HCT116 (cell line): ENCODE data around the gene MAP3K6. TPM values are rescaled to one million over a fixed set of nuclear protein-coding genes. Genes with fewer than 3 reads are reported as not detected.

ENCODE experiments used
- ATAC-seq: fragments of 200-7000 bp; cut with Tn5 transposase; 2 replicates; pipeline ENCODE4 v1.9.1; 2020; ENCODE audit warnings: mild to moderate bottlenecking, moderate library complexity
- BruUV-seq: library from RNA; stranded (reverse); fragments of 400-500 nt; replicated peaks from 2 replicates; lab custom pipeline; 2021; lab: Mats Ljungman, UMichigan
- CTCF ChIA-PET: fragments of 300-600 bp; sonication (Branson Sonifier 250); formaldehyde crosslinking; loops from one replicate; lab custom pipeline; 2021; ENCODE audit warnings: antibody characterized with exemption; lab: Charles Lee
- POLR2A ChIA-PET: fragments of 300-600, 350-600 bp; sonication (Branson Sonifier 250); formaldehyde crosslinking; loops from one replicate; lab custom pipeline; 2021; ENCODE audit warnings: antibody characterized with exemption; lab: Charles Lee
- RAD21 ChIA-PET, 2 experiments: fragments of 300-600 bp; sonication (Branson Sonifier 250); formaldehyde crosslinking; loops; one replicate each; lab custom pipeline; 2023; ENCODE audit warnings: low total read pairs in 2 of 2; ENCODE audit not compliant: uncharacterized antibody in 2 of 2, unreplicated experiment in 2 of 2, low non-redundant PET in 1 of 2; lab: Charles Lee
- DNase-seq: peaks from one replicate; pipeline ENCODE4 v3.0.0-alpha.2; 2010; ENCODE audit warnings: low read depth, low spot score
- H2AFZ ChIP-seq: fragments of 200-600 bp; shearing (Covaris generic), sonication (generic); 2 replicates; pipeline ENCODE4 v1.6.1; 2017; ENCODE audit warnings: low read depth, mixed run types, mixed read lengths, antibody characterized with exemption, low read length; ENCODE audit not compliant: poor library complexity, severe bottlenecking
- H3K27ac ChIP-seq: 2 replicates; pipeline ENCODE4 v1.5.1; 2012; ENCODE audit warnings: low read depth, low read length
- H3K27me3 ChIP-seq: fragments of 200-600 bp; sonication (generic); 2 replicates; pipeline ENCODE4 v1.6.1; 2016; ENCODE audit warnings: mixed run types, low read length, mixed read lengths; ENCODE audit not compliant: insufficient read depth
- H3K36me3 ChIP-seq, 2 experiments: fragments of 200-500 bp in 1 of 2; fragments of 200-600 bp in 1 of 2; sonication (Bioruptor generic) in 1 of 2; sonication (generic) in 1 of 2; 2 replicates each; pipeline versions ENCODE4 v1.5.1 to v1.6.1; 2014 to 2016; ENCODE audit warnings: low read length in 2 of 2, inconsistent platforms in 1 of 2, mixed read lengths in 1 of 2, mixed run types in 1 of 2; ENCODE audit not compliant: insufficient read depth in 2 of 2, control insufficient read depth in 1 of 2
- H3K4me1 ChIP-seq, 2 experiments: fragments of 200-600 bp in 1 of 2; sonication (generic) in 1 of 2; 2 replicates each; pipeline versions ENCODE4 v1.5.1 to v1.6.1; 2012 to 2017; ENCODE audit warnings: low read length in 2 of 2, inconsistent platforms in 1 of 2, mild to moderate bottlenecking in 1 of 2, mixed read lengths in 1 of 2, mixed run types in 1 of 2, moderate library complexity in 1 of 2; ENCODE audit not compliant: insufficient read depth in 2 of 2, control insufficient read depth in 1 of 2
- H3K4me2 ChIP-seq: fragments of 200-600 bp; sonication (generic); 2 replicates; pipeline ENCODE4 v1.6.1; 2017; ENCODE audit warnings: mixed run types, low read length, mixed read lengths
- H3K4me3 ChIP-seq, 2 experiments: fragments of 200-600 bp in 1 of 2; sonication (generic) in 1 of 2; replicated peaks in 1 of 2; 2 replicates each; pipeline ENCODE4 v1.5.1; 2011 to 2016; ENCODE audit warnings: low read length in 2 of 2, control low read depth in 1 of 2, low read depth in 1 of 2, mild to moderate bottlenecking in 1 of 2, mixed read lengths in 1 of 2, mixed run types in 1 of 2
- H3K79me2 ChIP-seq: fragments of 200-600 bp; sonication (generic); 2 replicates; pipeline ENCODE4 v1.6.1; 2017; ENCODE audit warnings: mild to moderate bottlenecking, mixed run types, low read length, moderate library complexity, mixed read lengths; ENCODE audit not compliant: insufficient read depth
- H3K9ac ChIP-seq: fragments of 200-600 bp; sonication (generic); 2 replicates; pipeline ENCODE4 v1.6.1; 2016; ENCODE audit warnings: low read length, mixed read lengths
- H3K9me2 ChIP-seq: fragments of 200-600 bp; sonication (generic), shearing (Covaris generic); 2 replicates; pipeline ENCODE4 v1.6.1; 2017; ENCODE audit warnings: mixed run types, mild to moderate bottlenecking, moderate library complexity; ENCODE audit not compliant: insufficient read depth
- H3K9me3 ChIP-seq, 2 experiments: fragments of 200-500 bp in 1 of 2; fragments of 200-600 bp in 1 of 2; sonication (Bioruptor generic) in 1 of 2; sonication (generic) in 1 of 2; 2 replicates each; pipeline ENCODE4 v1.6.1; 2014 to 2017; ENCODE audit warnings: low read length in 2 of 2, mixed read lengths in 2 of 2, inconsistent platforms in 1 of 2, low read depth in 1 of 2, mild to moderate bottlenecking in 1 of 2, mixed run types in 1 of 2, moderate library complexity in 1 of 2; ENCODE audit not compliant: control insufficient read depth in 1 of 2, insufficient read depth in 1 of 2
- H4K20me1 ChIP-seq: fragments of 200-600 bp; sonication (generic), shearing (Covaris generic); 2 replicates; pipeline ENCODE4 v1.6.1; 2017; ENCODE audit warnings: mixed run types, mild to moderate bottlenecking, moderate library complexity; ENCODE audit not compliant: insufficient read depth
- CBX3 ChIP-seq: IDR thresholded peaks from 2 replicates; pipeline ENCODE4 v1.6.1; 2012; ENCODE audit warnings: low read depth
- CEBPB ChIP-seq: IDR thresholded peaks from 2 replicates; pipeline ENCODE4 v1.6.1; 2012; ENCODE audit warnings: low read depth
- EGR1 ChIP-seq: IDR thresholded peaks from 2 replicates; pipeline ENCODE4 v1.6.1; 2012; ENCODE audit warnings: low read depth
- ELF1 ChIP-seq: IDR thresholded peaks from 2 replicates; pipeline ENCODE4 v1.6.1; 2012; ENCODE audit warnings: low read depth, borderline replicate concordance
- EZH2 ChIP-seq: fragments of 200-600 bp; sonication (generic); IDR thresholded peaks from 2 replicates; pipeline ENCODE4 v1.6.1; 2017; ENCODE audit warnings: antibody characterized with exemption, mixed run types
- FOSL1 ChIP-seq: IDR thresholded peaks from 2 replicates; pipeline ENCODE4 v1.6.1; 2012; ENCODE audit warnings: low read depth
- POLR2A ChIP-seq: IDR thresholded peaks from 2 replicates; pipeline ENCODE4 v1.7.0; 2011; ENCODE audit warnings: borderline replicate concordance; ENCODE audit not compliant: insufficient read depth, insufficient read length; ENCODE audit errors: extremely low read depth
- POLR2AphosphoS5 ChIP-seq: IDR thresholded peaks from 2 replicates; pipeline ENCODE4 v1.6.1; 2011; ENCODE audit warnings: mild to moderate bottlenecking, low read depth, low read length, moderate library complexity
- SIN3A ChIP-seq: IDR thresholded peaks from 2 replicates; pipeline ENCODE4 v1.6.1; 2012; ENCODE audit warnings: low read depth
- SP1 ChIP-seq: IDR thresholded peaks from 2 replicates; pipeline ENCODE4 v1.6.1; 2012; ENCODE audit warnings: low read depth
- SRF ChIP-seq: IDR thresholded peaks from 2 replicates; pipeline ENCODE4 v1.6.1; 2012; ENCODE audit warnings: low read depth
- TCF7L2 ChIP-seq: IDR thresholded peaks from 2 replicates; pipeline ENCODE4 v1.7.0; 2011; ENCODE audit warnings: borderline replicate concordance, inconsistent platforms; ENCODE audit not compliant: insufficient read depth, insufficient read length; ENCODE audit errors: extremely low read depth
- ZFX ChIP-seq: fragments of 450-650 bp; IDR thresholded peaks from 2 replicates; pipeline ENCODE4 v1.6.1; 2017
- intact Hi-C: fragments of 100-400 bp; cut with micrococcal nuclease; formaldehyde crosslinking; loops from 2 replicates; pipeline ENCODE4 v1.10.0; 2022
- total RNA-seq: library from RNA; stranded (reverse); gene quantifications from one replicate; pipeline ENCODE4 v1.2.1, GENCODE V29; 2021; ENCODE audit not compliant: unreplicated experiment
- TF ChIP-seq, protein P1 (sequence below): IDR thresholded peaks from 2 replicates; pipeline ENCODE4 v1.6.1; 2012
- TF ChIP-seq, protein P2 (sequence below): IDR thresholded peaks from 2 replicates; pipeline ENCODE4 v1.6.1; 2012

MAP3K6 gene
- total RNA-seq, 1 experiment from 2014 or later = 30.2 TPM

- H3K4me2 ChIP-seq = peak within 1 kb of the TSS; percentile 98
- no peaks in the 10 kb centered on the region for H4K20me1 ChIP-seq
- H3K4me3 ChIP-seq = peak within 1 kb of the TSS; percentile 60 to 67
- no peak within 1 kb of the TSS for H2AFZ ChIP-seq
- RAD21 ChIA-PET = interaction anchor here in 1 of 2 experiments (1.1 kb wide), 1 partner anchor 8 kb away, joined by 4 read pairs; no protein-coding TSS in a partner anchor
- no peaks in the 10 kb centered on the region for H3K36me3 ChIP-seq
- H3K79me2 ChIP-seq = no peaks in the 10 kb centered on the region
- intact Hi-C loops = no loop called here
- peak within 1 kb of the TSS; percentile 69 for H3K9ac ChIP-seq
- H3K27ac ChIP-seq = peak within 1 kb of the TSS; percentile 56; the same call in 1 of the 2 replicates
- peak; percentile 95 for ATAC-seq
- no peaks in the 10 kb centered on the region for H3K27me3 ChIP-seq
- TF ChIP-seq EZH2 = no peak
- TF ChIP-seq POLR2AphosphoS5 = peak; percentile 80
- TF ChIP-seq ZFX = peak; percentile 30; the same call in 1 of the 2 replicates
- DNase-seq = no peak
- CTCF ChIA-PET = interaction anchor here (1.0 to 3.4 kb wide), 4 partner anchors 8 to 16 kb away, joined by 3 to 10 read pairs (median 5); partner anchors contain the start of gene MAP3K6
- peaks cover 11 to 60% of the 10 kb centered on the region in 2 experiments for H3K4me1 ChIP-seq
- H3K9me2 ChIP-seq = no peaks in the 10 kb centered on the region
- no TSS peak for BruUV-seq
- POLR2A ChIA-PET = interaction anchor here (0.9 to 3.9 kb wide), 5 partner anchors 8 to 83 kb away, joined by 3 to 26 read pairs (median 6); partner anchors contain the start of gene MAP3K6
- no peaks in the 10 kb centered on the region for H3K9me3 ChIP-seq
Observed at GRCh38 chr1:27383039-27383605, 16.4 kb upstream of the MAP3K6 start, which contains the start of gene CD164L2. CD164L2 (minus strand) TSS chr1:27383333; CDS start chr1:27383239, 94 bp downstream.

GRCh38 chr1:27381969-27382762 lies 15.4 kb upstream of the MAP3K6 start:
- no TSS peak for BruUV-seq
- H3K27ac ChIP-seq = no peak overlapping the region
- RAD21 ChIA-PET = no interaction called here
- no peaks in the 10 kb centered on the region for H3K36me3 ChIP-seq
- no peak for DNase-seq
- peaks cover 11 to 59% of the 10 kb centered on the region in 2 experiments for H3K4me1 ChIP-seq
- no peaks in the 10 kb centered on the region for H3K9me2 ChIP-seq
- H2AFZ ChIP-seq = no peak overlapping the region
- no peaks in the 10 kb centered on the region for H4K20me1 ChIP-seq
- POLR2A ChIA-PET = interaction anchor here (0.9 to 3.9 kb wide), 4 partner anchors 9 to 82 kb away, joined by 3 to 26 read pairs (median 7); partner anchors contain the start of gene MAP3K6
- H3K4me2 ChIP-seq = peak overlapping the region; percentile 98; the same call in 1 of the 2 replicates
- no peak overlapping the region; the same call in 1 of the 2 replicates for H3K9ac ChIP-seq
- H3K9me3 ChIP-seq = no peaks in the 10 kb centered on the region
- no peaks in the 10 kb centered on the region for H3K27me3 ChIP-seq
- intact Hi-C loops = no loop called here
- CTCF ChIA-PET = interaction anchor here (0.9 to 3.4 kb wide), 6 partner anchors 9 to 17 kb away, joined by 3 to 10 read pairs (median 4); partner anchors contain the start of gene MAP3K6
- ATAC-seq = no peak
- H3K79me2 ChIP-seq = no peaks in the 10 kb centered on the region
- no peak overlapping the region; a peak in 2 of 4 replicates for H3K4me3 ChIP-seq
- TF ChIP-seq SIN3A (no peak), EGR1 (no peak), SP1 (no peak), POLR2A (no peak), CEBPB (no peak), POLR2AphosphoS5 (no peak), SRF (no peak), CBX3 (no peak), TCF7L2 (no peak), ELF1 (no peak), FOSL1 (no peak)
- TF ChIP-seq, protein P1, sequence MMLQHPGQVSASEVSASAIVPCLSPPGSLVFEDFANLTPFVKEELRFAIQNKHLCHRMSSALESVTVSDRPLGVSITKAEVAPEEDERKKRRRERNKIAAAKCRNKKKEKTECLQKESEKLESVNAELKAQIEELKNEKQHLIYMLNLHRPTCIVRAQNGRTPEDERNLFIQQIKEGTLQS = no peak
- TF ChIP-seq, protein P2, sequence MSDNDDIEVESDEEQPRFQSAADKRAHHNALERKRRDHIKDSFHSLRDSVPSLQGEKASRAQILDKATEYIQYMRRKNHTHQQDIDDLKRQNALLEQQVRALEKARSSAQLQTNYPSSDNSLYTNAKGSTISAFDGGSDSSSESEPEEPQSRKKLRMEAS = no peak
